Liver (tissue), 9 donors: Measurements from ENCODE around the gene MISP. TPM values are rescaled to one million over a fixed set of nuclear protein-coding genes. Genes with fewer than 3 reads are reported as not detected.

ENCODE experiments used
- DNase-seq: peaks from one replicate; pipeline ENCODE4 v3.0.0-alpha.2; 2017; ENCODE audit warnings: low spot score
- H3K27ac ChIP-seq, 2 donors: one replicate each; pipeline ENCODE4 v1.7.0; 2013; ENCODE audit warnings: inconsistent platforms in 2 of 2, low read length in 2 of 2, control low read depth in 1 of 2, low read depth in 1 of 2, mild to moderate bottlenecking in 1 of 2
- H3K27me3 ChIP-seq, 4 donors: one replicate each; pipeline versions ENCODE4 v1.6.1 to v1.7.0; 2013; ENCODE audit warnings: low read length in 3 of 4, inconsistent platforms in 1 of 4, mild to moderate bottlenecking in 1 of 4, moderate library complexity in 1 of 4; ENCODE audit not compliant: control insufficient read depth in 4 of 4, insufficient read depth in 4 of 4
- H3K36me3 ChIP-seq, 4 donors: one replicate each; pipeline versions ENCODE4 v1.6.1 to v1.7.0; 2013; ENCODE audit warnings: low read length in 3 of 4, mild to moderate bottlenecking in 3 of 4, low read depth in 1 of 4, moderate library complexity in 1 of 4; ENCODE audit not compliant: control insufficient read depth in 4 of 4, insufficient read depth in 3 of 4
- H3K4me1 ChIP-seq, 4 donors: one replicate each; pipeline versions ENCODE4 v1.6.1 to v1.7.0; 2013; ENCODE audit warnings: low read length in 3 of 4, mild to moderate bottlenecking in 3 of 4, moderate library complexity in 1 of 4; ENCODE audit not compliant: control insufficient read depth in 4 of 4, insufficient read depth in 4 of 4
- H3K4me3 ChIP-seq, 3 donors: one replicate each; pipeline versions ENCODE4 v1.6.1 to v1.7.0; 2013; ENCODE audit warnings: low read length in 3 of 3, control low read depth in 1 of 3, low read depth in 1 of 3, mild to moderate bottlenecking in 1 of 3
- H3K9ac ChIP-seq, 2 donors: one replicate each; pipeline ENCODE4 v1.7.0; 2013; ENCODE audit warnings: low read length in 2 of 2, mild to moderate bottlenecking in 2 of 2, moderate library complexity in 2 of 2, control low read depth in 1 of 2, low read depth in 1 of 2
- H3K9me3 ChIP-seq, 4 donors: one replicate each; pipeline versions ENCODE4 v1.6.1 to v1.7.0; 2013; ENCODE audit warnings: low read length in 3 of 4; ENCODE audit not compliant: control insufficient read depth in 4 of 4
- FOXA1 ChIP-seq: IDR thresholded peaks from 2 replicates; pipeline ENCODE4 v1.6.1; 2016; ENCODE audit warnings: antibody characterized with exemption
- FOXA2 ChIP-seq: IDR thresholded peaks from 2 replicates; pipeline ENCODE4 v1.6.1; 2016; ENCODE audit warnings: antibody characterized with exemption
- HNF4A ChIP-seq, 2 donors: conservative IDR thresholded peaks; 2 replicates each; pipeline ENCODE4 v1.6.1; 2016; ENCODE audit warnings: antibody characterized with exemption in 2 of 2, mild to moderate bottlenecking in 2 of 2
- HNF4G ChIP-seq: IDR thresholded peaks from 2 replicates; pipeline ENCODE4 v1.6.1; 2016; ENCODE audit warnings: antibody characterized with exemption
- JUND ChIP-seq, 2 donors: IDR thresholded peaks; 2 replicates each; pipeline ENCODE4 v1.6.1; 2016; ENCODE audit warnings: antibody characterized with exemption in 2 of 2
- NR2F2 ChIP-seq: IDR thresholded peaks from 2 replicates; pipeline ENCODE4 v1.6.1; 2016; ENCODE audit warnings: antibody characterized with exemption
- RAD21 ChIP-seq, 2 donors: IDR thresholded peaks; 2 replicates each; pipeline ENCODE4 v1.6.1; 2016; ENCODE audit warnings: antibody characterized with exemption in 2 of 2, mild to moderate bottlenecking in 2 of 2
- RXRA ChIP-seq, 2 donors: IDR thresholded peaks; 2 replicates each; pipeline ENCODE4 v1.6.1; 2017 to 2018; ENCODE audit warnings: antibody characterized with exemption in 2 of 2, mild to moderate bottlenecking in 1 of 2
- SP1 ChIP-seq: IDR thresholded peaks from 2 replicates; pipeline ENCODE4 v1.6.1; 2018; ENCODE audit warnings: antibody characterized with exemption, mild to moderate bottlenecking
- TAF1 ChIP-seq: conservative IDR thresholded peaks from 2 replicates; pipeline ENCODE4 v1.6.1; 2016; ENCODE audit warnings: antibody characterized with exemption, mild to moderate bottlenecking
- YY1 ChIP-seq: IDR thresholded peaks from 2 replicates; pipeline ENCODE4 v1.6.1; 2016; ENCODE audit warnings: antibody characterized with exemption, mild to moderate bottlenecking
- WGBS: extraction: QIAGEN DNeasy Blood & Tissue Kit; methylation state at CpG from one replicate; pipeline ENCODE4 v1.1.7; 2013; 5-methylcytosine and 5-hydroxymethylcytosine counted together
- polyA plus RNA-seq, 2 donors: library from polyadenylated mRNA; stranded (reverse) in 1 of 2; unstranded in 1 of 2; fragments of 200-250 nt in 1 of 2; fragments of >200 nt in 1 of 2; fragmentation: Nextera tagmentation in 1 of 2; extraction: Ambion mirVana in 1 of 2; gene quantifications; one replicate each; pipeline versions ENCODE4 v1.2.1 to v1.2.3, GENCODE V29; 2013 to 2015
- total RNA-seq, 2 donors: library from RNA; depleted of rRNA; stranded (reverse); fragments of >200 nt; gene quantifications; one replicate each; pipeline ENCODE4 v1.2.3, GENCODE V29; 2014
- TF ChIP-seq, protein P1 (sequence below): IDR thresholded peaks from 2 replicates; pipeline ENCODE4 v1.6.1; 2016; ENCODE audit warnings: antibody characterized with exemption
- TF ChIP-seq, protein P2 (sequence below): fragments of 150-350 bp; IDR thresholded peaks from 2 replicates; pipeline ENCODE4 v1.5.1; 2017; ENCODE audit warnings: improper control_type of control experiment, low read depth, low read length; ENCODE audit not compliant: missing input control
- TF ChIP-seq, protein P3 (sequence below): IDR thresholded peaks from 2 replicates; pipeline ENCODE4 v1.6.1; 2016; ENCODE audit warnings: antibody characterized with exemption
- TF ChIP-seq, protein P4 (sequence below): IDR thresholded peaks from 2 replicates; pipeline ENCODE4 v1.6.1; 2016; ENCODE audit warnings: antibody characterized with exemption
- TF ChIP-seq, protein P5 (sequence below): IDR thresholded peaks from 2 replicates; pipeline ENCODE4 v1.6.1; 2016; ENCODE audit warnings: antibody characterized with exemption, mild to moderate bottlenecking
- donor health status: healthy.
- donor health status: healthy.
- donor health status: healthy.
- donor health status: healthy.
- donor health status: healthy.

The MISP gene
- total and polyA plus RNA-seq, 4 donors = 0.05 to 0.08 TPM; not detected in 2

DNA sequence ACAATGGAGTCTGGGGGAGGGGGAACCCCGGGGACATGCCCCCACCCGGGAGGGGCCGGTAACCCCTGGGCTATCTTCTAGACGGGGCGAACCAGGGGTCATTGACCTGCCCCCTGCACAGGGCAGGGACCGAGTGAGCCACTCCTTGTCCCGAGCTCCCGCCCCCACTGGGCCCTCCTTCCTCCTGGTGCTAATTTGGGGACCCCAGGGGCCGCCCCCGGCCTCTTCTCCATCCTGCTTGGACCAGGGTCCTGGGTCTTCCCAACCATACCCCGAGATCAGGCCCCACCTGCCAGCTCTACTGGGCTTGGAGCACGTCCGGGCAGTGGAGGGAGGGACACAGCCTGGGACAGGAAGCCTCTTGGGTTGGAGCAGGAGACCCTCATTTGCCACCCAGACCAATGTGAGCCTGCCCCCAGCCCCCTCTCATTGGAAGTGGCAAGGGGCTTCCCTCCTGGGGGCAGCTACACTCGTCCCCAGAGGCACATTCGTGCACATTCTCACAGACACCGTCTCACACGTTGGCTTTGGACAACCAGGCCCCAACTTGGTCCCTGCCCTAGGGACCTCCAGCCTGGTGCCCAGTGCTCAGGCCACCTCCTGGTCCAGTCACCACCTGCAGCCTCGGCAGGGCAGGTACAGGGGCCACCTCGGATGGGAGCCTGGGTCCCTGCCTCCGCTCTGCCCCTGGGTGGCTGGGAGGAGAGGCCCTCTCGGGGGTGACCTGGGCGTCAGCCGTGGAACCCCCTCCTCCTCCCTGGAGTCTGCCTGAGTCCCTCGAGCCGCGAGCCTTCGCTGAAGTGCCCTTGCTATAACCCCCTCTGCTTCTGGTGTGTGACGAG lies 3.3 kb upstream of the MISP start:
- Histone ChIP-seq H3K4me1 (no peaks in the 10 kb centered on the region), H3K9me3 (peaks cover 0 to 2% (median 0%) of the 10 kb centered on the region in 4 donors), H3K36me3 (no peaks in the 10 kb centered on the region), H3K27ac (no peak overlapping the region), H3K4me3 (no peak overlapping the region), H3K27me3 (no peaks in the 10 kb centered on the region), H3K9ac (no peak overlapping the region)
- TF ChIP-seq RXRA (IDR thresholded peaks at IDR 0.05) (no peak), FOXA1 (no peak), FOXA2 (no peak), SP1 (no peak), HNF4G (no peak), JUND (IDR thresholded peaks at IDR 0.05) (no peak), RAD21 (IDR thresholded peaks at IDR 0.05) (no peak), HNF4A (conservative IDR thresholded peaks at IDR 0.05) (no peak)
- TF ChIP-seq, protein P1, sequence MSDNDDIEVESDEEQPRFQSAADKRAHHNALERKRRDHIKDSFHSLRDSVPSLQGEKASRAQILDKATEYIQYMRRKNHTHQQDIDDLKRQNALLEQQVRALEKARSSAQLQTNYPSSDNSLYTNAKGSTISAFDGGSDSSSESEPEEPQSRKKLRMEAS = no peak
- TF ChIP-seq, protein P2, sequence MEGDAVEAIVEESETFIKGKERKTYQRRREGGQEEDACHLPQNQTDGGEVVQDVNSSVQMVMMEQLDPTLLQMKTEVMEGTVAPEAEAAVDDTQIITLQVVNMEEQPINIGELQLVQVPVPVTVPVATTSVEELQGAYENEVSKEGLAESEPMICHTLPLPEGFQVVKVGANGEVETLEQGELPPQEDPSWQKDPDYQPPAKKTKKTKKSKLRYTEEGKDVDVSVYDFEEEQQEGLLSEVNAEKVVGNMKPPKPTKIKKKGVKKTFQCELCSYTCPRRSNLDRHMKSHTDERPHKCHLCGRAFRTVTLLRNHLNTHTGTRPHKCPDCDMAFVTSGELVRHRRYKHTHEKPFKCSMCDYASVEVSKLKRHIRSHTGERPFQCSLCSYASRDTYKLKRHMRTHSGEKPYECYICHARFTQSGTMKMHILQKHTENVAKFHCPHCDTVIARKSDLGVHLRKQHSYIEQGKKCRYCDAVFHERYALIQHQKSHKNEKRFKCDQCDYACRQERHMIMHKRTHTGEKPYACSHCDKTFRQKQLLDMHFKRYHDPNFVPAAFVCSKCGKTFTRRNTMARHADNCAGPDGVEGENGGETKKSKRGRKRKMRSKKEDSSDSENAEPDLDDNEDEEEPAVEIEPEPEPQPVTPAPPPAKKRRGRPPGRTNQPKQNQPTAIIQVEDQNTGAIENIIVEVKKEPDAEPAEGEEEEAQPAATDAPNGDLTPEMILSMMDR = no peak
- TF ChIP-seq, protein P3, sequence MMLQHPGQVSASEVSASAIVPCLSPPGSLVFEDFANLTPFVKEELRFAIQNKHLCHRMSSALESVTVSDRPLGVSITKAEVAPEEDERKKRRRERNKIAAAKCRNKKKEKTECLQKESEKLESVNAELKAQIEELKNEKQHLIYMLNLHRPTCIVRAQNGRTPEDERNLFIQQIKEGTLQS = no peak
- DNase-seq = no peak
- WGBS = 89% methylated on average over 28 of the region's 28 CpGs

DNA sequence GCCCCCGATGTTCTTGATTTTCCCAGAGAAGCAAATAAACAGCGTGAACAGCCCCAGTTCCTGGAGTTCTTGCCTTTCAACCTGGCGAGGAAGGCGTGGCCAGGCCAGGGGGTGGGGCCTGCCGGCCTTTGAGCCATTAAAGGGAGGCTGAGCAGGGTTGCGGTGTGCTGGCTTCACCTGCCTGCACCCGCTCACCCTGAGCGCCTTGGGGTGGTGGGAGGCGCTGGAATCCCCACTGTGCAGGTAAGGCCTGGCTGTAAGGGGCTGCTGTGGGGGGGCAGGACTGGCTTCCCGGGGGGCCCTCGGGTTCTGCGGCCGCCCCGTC lies 2.7 kb upstream of the MISP start:
- no peak overlapping the region for H3K4me3 ChIP-seq

More for the DNA sequence above, 2.7 kb upstream of the MISP start:
- no peaks in the 10 kb centered on the region for H3K36me3 ChIP-seq
- DNase-seq = no peak
- WGBS = 78% methylated on average over 14 of the region's 14 CpGs
- H3K27ac ChIP-seq = no peak overlapping the region
- H3K4me1 ChIP-seq = no peaks in the 10 kb centered on the region
- H3K9ac ChIP-seq = no peak overlapping the region
- H3K27me3 ChIP-seq = no peaks in the 10 kb centered on the region
- H3K9me3 ChIP-seq = peaks cover 0 to 2% (median 0%) of the 10 kb centered on the region in 4 donors
- no peak for TF ChIP-seq HNF4G
- TF ChIP-seq, protein P4, sequence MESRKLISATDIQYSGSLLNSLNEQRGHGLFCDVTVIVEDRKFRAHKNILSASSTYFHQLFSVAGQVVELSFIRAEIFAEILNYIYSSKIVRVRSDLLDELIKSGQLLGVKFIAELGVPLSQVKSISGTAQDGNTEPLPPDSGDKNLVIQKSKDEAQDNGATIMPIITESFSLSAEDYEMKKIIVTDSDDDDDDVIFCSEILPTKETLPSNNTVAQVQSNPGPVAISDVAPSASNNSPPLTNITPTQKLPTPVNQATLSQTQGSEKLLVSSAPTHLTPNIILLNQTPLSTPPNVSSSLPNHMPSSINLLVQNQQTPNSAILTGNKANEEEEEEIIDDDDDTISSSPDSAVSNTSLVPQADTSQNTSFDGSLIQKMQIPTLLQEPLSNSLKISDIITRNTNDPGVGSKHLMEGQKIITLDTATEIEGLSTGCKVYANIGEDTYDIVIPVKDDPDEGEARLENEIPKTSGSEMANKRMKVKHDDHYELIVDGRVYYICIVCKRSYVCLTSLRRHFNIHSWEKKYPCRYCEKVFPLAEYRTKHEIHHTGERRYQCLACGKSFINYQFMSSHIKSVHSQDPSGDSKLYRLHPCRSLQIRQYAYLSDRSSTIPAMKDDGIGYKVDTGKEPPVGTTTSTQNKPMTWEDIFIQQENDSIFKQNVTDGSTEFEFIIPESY = no peak
- TF ChIP-seq SP1 = no peak
- TF ChIP-seq TAF1 = no peak
- no peak for TF ChIP-seq YY1
- no peak for TF ChIP-seq FOXA1
- TF ChIP-seq, protein P5, sequence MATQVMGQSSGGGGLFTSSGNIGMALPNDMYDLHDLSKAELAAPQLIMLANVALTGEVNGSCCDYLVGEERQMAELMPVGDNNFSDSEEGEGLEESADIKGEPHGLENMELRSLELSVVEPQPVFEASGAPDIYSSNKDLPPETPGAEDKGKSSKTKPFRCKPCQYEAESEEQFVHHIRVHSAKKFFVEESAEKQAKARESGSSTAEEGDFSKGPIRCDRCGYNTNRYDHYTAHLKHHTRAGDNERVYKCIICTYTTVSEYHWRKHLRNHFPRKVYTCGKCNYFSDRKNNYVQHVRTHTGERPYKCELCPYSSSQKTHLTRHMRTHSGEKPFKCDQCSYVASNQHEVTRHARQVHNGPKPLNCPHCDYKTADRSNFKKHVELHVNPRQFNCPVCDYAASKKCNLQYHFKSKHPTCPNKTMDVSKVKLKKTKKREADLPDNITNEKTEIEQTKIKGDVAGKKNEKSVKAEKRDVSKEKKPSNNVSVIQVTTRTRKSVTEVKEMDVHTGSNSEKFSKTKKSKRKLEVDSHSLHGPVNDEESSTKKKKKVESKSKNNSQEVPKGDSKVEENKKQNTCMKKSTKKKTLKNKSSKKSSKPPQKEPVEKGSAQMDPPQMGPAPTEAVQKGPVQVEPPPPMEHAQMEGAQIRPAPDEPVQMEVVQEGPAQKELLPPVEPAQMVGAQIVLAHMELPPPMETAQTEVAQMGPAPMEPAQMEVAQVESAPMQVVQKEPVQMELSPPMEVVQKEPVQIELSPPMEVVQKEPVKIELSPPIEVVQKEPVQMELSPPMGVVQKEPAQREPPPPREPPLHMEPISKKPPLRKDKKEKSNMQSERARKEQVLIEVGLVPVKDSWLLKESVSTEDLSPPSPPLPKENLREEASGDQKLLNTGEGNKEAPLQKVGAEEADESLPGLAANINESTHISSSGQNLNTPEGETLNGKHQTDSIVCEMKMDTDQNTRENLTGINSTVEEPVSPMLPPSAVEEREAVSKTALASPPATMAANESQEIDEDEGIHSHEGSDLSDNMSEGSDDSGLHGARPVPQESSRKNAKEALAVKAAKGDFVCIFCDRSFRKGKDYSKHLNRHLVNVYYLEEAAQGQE = no peak
- no peak for TF ChIP-seq NR2F2
